H9 (cell line): ENCODE data around the gene KIF6. TPM values are rescaled to one million over a fixed set of nuclear protein-coding genes. Genes with fewer than 3 reads are reported as not detected.

Experiments
- DNase-seq: peaks from one replicate; pipeline ENCODE4 v3.0.0-alpha.2; 2017
- H2AFZ ChIP-seq: one replicate; pipeline ENCODE4 v1.6.1; 2013; ENCODE audit warnings: mild to moderate bottlenecking, low read length, control low read depth, moderate library complexity
- H2AK5ac ChIP-seq: 2 replicates; pipeline ENCODE4 v1.6.1; 2013; ENCODE audit warnings: low read length, control low read depth, mixed read lengths; ENCODE audit not compliant: insufficient read length
- H2BK120ac ChIP-seq: one replicate; pipeline ENCODE4 v1.6.1; 2013; ENCODE audit warnings: low read depth, mild to moderate bottlenecking, low read length, control low read depth, inconsistent platforms; ENCODE audit not compliant: poor library complexity, severe bottlenecking
- H2BK12ac ChIP-seq: 2 replicates; pipeline ENCODE4 v1.6.1; 2013; ENCODE audit warnings: low read length, control low read depth, mixed read lengths, low read depth; ENCODE audit not compliant: insufficient read length
- H2BK15ac ChIP-seq: 2 replicates; pipeline ENCODE4 v1.6.1; 2013; ENCODE audit warnings: low read depth, low read length, control low read depth
- H2BK20ac ChIP-seq: one replicate; pipeline ENCODE4 v1.6.1; 2013; ENCODE audit warnings: low read depth, mild to moderate bottlenecking, low read length, control low read depth, inconsistent platforms; ENCODE audit not compliant: poor library complexity, severe bottlenecking
- H2BK5ac ChIP-seq: 2 replicates; pipeline ENCODE4 v1.6.1; 2013; ENCODE audit warnings: low read length, control low read depth, mixed read lengths; ENCODE audit not compliant: insufficient read length
- H3K14ac ChIP-seq: 2 replicates; pipeline ENCODE4 v1.6.1; 2013; ENCODE audit warnings: low read length, control low read depth; ENCODE audit not compliant: insufficient read depth
- H3K18ac ChIP-seq: 2 replicates; pipeline ENCODE4 v1.6.1; 2013; ENCODE audit warnings: low read depth, mild to moderate bottlenecking, mixed read lengths, low read length, control low read depth; ENCODE audit not compliant: insufficient read length
- H3K23ac ChIP-seq: 2 replicates; pipeline ENCODE4 v1.6.1; 2013; ENCODE audit warnings: low read length, control low read depth, mixed read lengths, low read depth; ENCODE audit not compliant: insufficient read length
- H3K23me2 ChIP-seq: 2 replicates; pipeline ENCODE4 v1.6.1; 2013; ENCODE audit warnings: low read depth, mild to moderate bottlenecking, mixed read lengths, low read length, control low read depth; ENCODE audit not compliant: insufficient read length, poor library complexity, severe bottlenecking
- H3K27ac ChIP-seq: 2 replicates; pipeline ENCODE4 v1.5.1; 2013; ENCODE audit warnings: low read length, control low read depth, mixed read lengths, low read depth; ENCODE audit not compliant: insufficient read length
- H3K27me3 ChIP-seq: 2 replicates; pipeline ENCODE4 v1.6.1; 2013; ENCODE audit warnings: low read length, control low read depth, inconsistent platforms; ENCODE audit not compliant: insufficient read depth
- H3K4ac ChIP-seq: 2 replicates; pipeline ENCODE4 v1.6.1; 2013; ENCODE audit warnings: low read depth, mild to moderate bottlenecking, control low read depth, inconsistent platforms, low read length, moderate library complexity
- H3K4me1 ChIP-seq: 2 replicates; pipeline ENCODE4 v1.6.1; 2013; ENCODE audit warnings: low read length, control low read depth, inconsistent platforms; ENCODE audit not compliant: insufficient read depth
- H3K4me2 ChIP-seq: 2 replicates; pipeline ENCODE4 v1.6.1; 2013; ENCODE audit warnings: low read length, control low read depth, mixed read lengths; ENCODE audit not compliant: insufficient read length, insufficient read depth
- H3K56ac ChIP-seq: 2 replicates; pipeline ENCODE4 v1.6.1; 2013; ENCODE audit warnings: low read depth, mild to moderate bottlenecking, mixed read lengths, low read length, control low read depth; ENCODE audit not compliant: insufficient read length
- H3K79me1 ChIP-seq: 2 replicates; pipeline ENCODE4 v1.6.1; 2013; ENCODE audit warnings: low read depth, mild to moderate bottlenecking, moderate library complexity, low read length, control low read depth, inconsistent platforms; ENCODE audit not compliant: insufficient read depth, poor library complexity, severe bottlenecking
- H3K79me2 ChIP-seq: 2 replicates; pipeline ENCODE4 v1.6.1; 2013; ENCODE audit warnings: low read length, control low read depth, inconsistent platforms; ENCODE audit not compliant: insufficient read depth
- H3K9ac ChIP-seq: 2 replicates; pipeline ENCODE4 v1.6.1; 2013; ENCODE audit warnings: low read length, control low read depth, mixed read lengths; ENCODE audit not compliant: insufficient read length; ENCODE audit errors: extremely low read depth
- H3K9me3 ChIP-seq: one replicate; pipeline ENCODE4 v1.6.1; 2013; ENCODE audit warnings: low read depth, low read length, inconsistent platforms; ENCODE audit not compliant: control insufficient read depth
- H3T11ph ChIP-seq: one replicate; pipeline ENCODE4 v1.6.1; 2013; ENCODE audit warnings: mild to moderate bottlenecking, low read length, control low read depth, inconsistent platforms
- H4K20me1 ChIP-seq: one replicate; pipeline ENCODE4 v1.6.1; 2013; ENCODE audit not compliant: control insufficient read depth, insufficient read length, insufficient read depth
- H4K5ac ChIP-seq: 2 replicates; pipeline ENCODE4 v1.6.1; 2013; ENCODE audit warnings: low read depth, mild to moderate bottlenecking, mixed read lengths, low read length, control low read depth; ENCODE audit not compliant: insufficient read length
- H4K8ac ChIP-seq: replicated peaks from 2 replicates; pipeline ENCODE4 v1.6.1; 2013; ENCODE audit warnings: low read length, control low read depth, mixed read lengths, low read depth; ENCODE audit not compliant: insufficient read length
- H4K91ac ChIP-seq: 2 replicates; pipeline ENCODE4 v1.6.1; 2013; ENCODE audit warnings: low read depth, mild to moderate bottlenecking, moderate library complexity, mixed read lengths, low read length, control low read depth; ENCODE audit not compliant: insufficient read length
- H3K27ac Mint-ChIP-seq, 3 experiments: 2 replicates in 2 of 3; 3 replicates in 1 of 3; pipeline ENCODE4 v1.8.0; 2020 to 2021; ENCODE audit warnings: mixed read lengths in 3 of 3, mild to moderate bottlenecking in 1 of 3, moderate library complexity in 1 of 3
- H3K27me3 Mint-ChIP-seq: 2 replicates; pipeline ENCODE4 v1.8.0; 2021; ENCODE audit warnings: low read depth, mild to moderate bottlenecking, moderate library complexity, mixed read lengths
- H3K36me3 Mint-ChIP-seq, 3 experiments: 2 replicates in 2 of 3; 3 replicates in 1 of 3; pipeline ENCODE4 v1.8.0; 2020 to 2021; ENCODE audit warnings: low read depth in 3 of 3, mixed read lengths in 3 of 3; ENCODE audit not compliant: insufficient read depth in 1 of 3
- H3K4me1 Mint-ChIP-seq, 2 experiments: 2 replicates each; pipeline ENCODE4 v1.8.0; 2020; ENCODE audit warnings: mixed read lengths in 2 of 2
- H3K4me3 Mint-ChIP-seq, 2 experiments: 2 replicates in 1 of 2; 3 replicates in 1 of 2; pipeline ENCODE4 v1.8.0; 2020 to 2021; ENCODE audit warnings: mild to moderate bottlenecking in 2 of 2, mixed read lengths in 2 of 2, moderate library complexity in 1 of 2
- H3K9me3 Mint-ChIP-seq, 2 experiments: 2 replicates in 1 of 2; 3 replicates in 1 of 2; pipeline ENCODE4 v1.8.0; 2020; ENCODE audit warnings: mild to moderate bottlenecking in 2 of 2, mixed read lengths in 2 of 2, moderate library complexity in 1 of 2
- WGBS: extraction: QIAGEN DNeasy Blood & Tissue Kit; methylation state at CpG from one replicate; pipeline ENCODE4 v1.1.7; 2013; ENCODE audit warnings: missing lambda C conversion rate, low lambda C conversion rate, mixed read lengths; ENCODE audit not compliant: insufficient read length; ENCODE audit errors: extremely low coverage; 5-methylcytosine and 5-hydroxymethylcytosine counted together
- total RNA-seq: library from RNA; stranded (reverse); gene quantifications from 2 replicates; pipeline ENCODE4 v1.2.1, GENCODE V29; 2021
- TF ChIP-seq, protein P1 (sequence below): fragments of 200-600 bp; sonication (generic); conservative IDR thresholded peaks from 3 replicates; pipeline ENCODE4 v1.8.0; 2021; ENCODE audit warnings: antibody characterized with exemption, mild to moderate bottlenecking

Gene KIF6
- total RNA-seq, 1 experiment from 2014 or later, result 0.63 TPM

DNA sequence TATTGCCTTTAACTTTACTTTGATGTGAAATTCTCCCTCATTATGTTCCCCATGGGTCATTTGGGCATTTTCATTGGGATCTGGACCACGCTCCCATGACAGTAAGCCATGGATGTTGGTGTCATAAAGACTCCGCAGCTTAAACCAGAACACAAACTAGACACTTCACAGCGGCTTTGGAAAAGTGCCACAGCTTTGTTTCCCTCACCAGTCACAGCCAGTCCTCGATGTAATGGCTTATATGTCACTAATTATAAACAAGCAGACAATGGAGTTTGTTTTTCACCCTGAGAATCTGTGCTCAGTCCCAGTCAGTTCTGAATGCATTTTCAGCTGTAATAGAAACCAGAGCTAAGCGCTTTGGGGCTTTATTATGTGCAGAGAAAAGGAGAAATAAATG is 43.8 kb upstream of the KIF6 start:
- H3K4me1 ChIP-seq, result no peaks in the 10 kb centered on the region
- no peak overlapping the region for H3T11ph ChIP-seq
- H3K79me1 ChIP-seq, result no peaks in the 10 kb centered on the region
- H2BK15ac ChIP-seq, result no peak overlapping the region
- H3K14ac ChIP-seq, result no peak overlapping the region
- DNase-seq, result no peak
- Mint-ChIP-seq H3K27ac (no peak overlapping the region), H3K4me3 (no peak overlapping the region), H3K4me1 (no peaks in the 10 kb centered on the region), H3K27me3 (peaks cover 3% of the 10 kb centered on the region), H3K36me3 (peaks cover 0 to 2% (median 0%) of the 10 kb centered on the region in 3 experiments; a peak in 2 of 7 replicates), H3K9me3 (peaks cover 0 to 6% of the 10 kb centered on the region in 2 experiments; a peak in 2 of 5 replicates)
- H3K4ac ChIP-seq, result no peak overlapping the region
- H2AK5ac ChIP-seq, result no peak overlapping the region
- H2BK20ac ChIP-seq, result no peak overlapping the region
- H2BK120ac ChIP-seq, result no peak overlapping the region
- no peak overlapping the region for H4K8ac ChIP-seq
- no peak overlapping the region for H3K9ac ChIP-seq
- H3K56ac ChIP-seq, result no peak overlapping the region
- no peaks in the 10 kb centered on the region for H4K20me1 ChIP-seq
- no peak overlapping the region for H2BK5ac ChIP-seq
- H2AFZ ChIP-seq, result no peak overlapping the region
- H3K23me2 ChIP-seq, result no peaks in the 10 kb centered on the region
- no peak overlapping the region for H3K4me2 ChIP-seq
- H2BK12ac ChIP-seq, result no peak overlapping the region
- H3K9me3 ChIP-seq, result no peaks in the 10 kb centered on the region
- TF ChIP-seq, protein P1, sequence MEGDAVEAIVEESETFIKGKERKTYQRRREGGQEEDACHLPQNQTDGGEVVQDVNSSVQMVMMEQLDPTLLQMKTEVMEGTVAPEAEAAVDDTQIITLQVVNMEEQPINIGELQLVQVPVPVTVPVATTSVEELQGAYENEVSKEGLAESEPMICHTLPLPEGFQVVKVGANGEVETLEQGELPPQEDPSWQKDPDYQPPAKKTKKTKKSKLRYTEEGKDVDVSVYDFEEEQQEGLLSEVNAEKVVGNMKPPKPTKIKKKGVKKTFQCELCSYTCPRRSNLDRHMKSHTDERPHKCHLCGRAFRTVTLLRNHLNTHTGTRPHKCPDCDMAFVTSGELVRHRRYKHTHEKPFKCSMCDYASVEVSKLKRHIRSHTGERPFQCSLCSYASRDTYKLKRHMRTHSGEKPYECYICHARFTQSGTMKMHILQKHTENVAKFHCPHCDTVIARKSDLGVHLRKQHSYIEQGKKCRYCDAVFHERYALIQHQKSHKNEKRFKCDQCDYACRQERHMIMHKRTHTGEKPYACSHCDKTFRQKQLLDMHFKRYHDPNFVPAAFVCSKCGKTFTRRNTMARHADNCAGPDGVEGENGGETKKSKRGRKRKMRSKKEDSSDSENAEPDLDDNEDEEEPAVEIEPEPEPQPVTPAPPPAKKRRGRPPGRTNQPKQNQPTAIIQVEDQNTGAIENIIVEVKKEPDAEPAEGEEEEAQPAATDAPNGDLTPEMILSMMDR, result no peak
- H4K5ac ChIP-seq, result no peak overlapping the region
- no peak overlapping the region for H3K23ac ChIP-seq
- WGBS, result no CpG with 5 or more reads among the region's 5 CpGs
- H3K27ac ChIP-seq, result no peak overlapping the region
- no peak overlapping the region for H3K18ac ChIP-seq
- no peaks in the 10 kb centered on the region for H3K79me2 ChIP-seq
- no peak overlapping the region for H4K91ac ChIP-seq
- H3K27me3 ChIP-seq, result 0 out of 2 replicates have a peak, but pooled peaks cover 2% of the 10 kb centered on the region
